Measurements from ENCODE around the gene MBNL2. TPM values are rescaled to one million over a fixed set of nuclear protein-coding genes. Genes with fewer than 3 reads are reported as not detected.

The MBNL2 gene
- total and polyA plus RNA-seq, 2 of the 13 experiments (the other 11 are each of a cell fraction or from before 2014, with no cell fraction given), result 30.8 to 59.0 TPM

DNA sequence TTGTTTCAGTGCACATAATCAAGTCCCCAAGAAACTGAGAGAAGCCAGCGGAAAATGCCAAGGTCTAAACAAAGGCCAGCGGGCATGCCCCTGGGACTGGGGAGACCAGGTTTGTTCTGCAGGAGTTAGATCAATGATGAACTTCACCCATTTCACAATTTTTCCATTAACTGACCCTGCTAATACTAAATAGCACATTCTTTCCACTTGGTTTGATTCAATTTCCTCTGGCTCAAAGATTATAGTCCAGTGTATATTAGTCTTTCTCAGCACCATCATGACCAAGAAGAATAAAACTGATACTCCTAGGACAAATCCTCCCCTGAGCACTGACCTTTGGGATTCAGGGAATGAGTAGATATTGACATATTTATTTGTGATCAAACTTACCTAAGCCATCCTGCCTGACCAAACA is 66.4 kb downstream of the MBNL2 start (continued):
- TF ChIP-seq, protein P1, sequence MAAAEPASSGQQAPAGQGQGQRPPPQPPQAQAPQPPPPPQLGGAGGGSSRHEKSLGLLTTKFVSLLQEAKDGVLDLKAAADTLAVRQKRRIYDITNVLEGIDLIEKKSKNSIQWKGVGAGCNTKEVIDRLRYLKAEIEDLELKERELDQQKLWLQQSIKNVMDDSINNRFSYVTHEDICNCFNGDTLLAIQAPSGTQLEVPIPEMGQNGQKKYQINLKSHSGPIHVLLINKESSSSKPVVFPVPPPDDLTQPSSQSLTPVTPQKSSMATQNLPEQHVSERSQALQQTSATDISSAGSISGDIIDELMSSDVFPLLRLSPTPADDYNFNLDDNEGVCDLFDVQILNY (CRISPR knock-in tag; conservative IDR thresholded peaks at IDR 0.05), result no peak
- TF ChIP-seq ZNF138 (CRISPR knock-in tag; IDR thresholded peaks at IDR 0.05; ENCODE audit: low read depth) (no peak), DPF2 (CRISPR knock-in tag; IDR thresholded peaks at IDR 0.05; ENCODE audit: borderline replicate concordance, low read depth) (no peak), ZNF121 (CRISPR knock-in tag; IDR thresholded peaks at IDR 0.05) (no peak), KLF13 (CRISPR knock-in tag; IDR thresholded peaks at IDR 0.05) (no peak), TAF1 (CRISPR knock-in tag; IDR thresholded peaks at IDR 0.05) (no peak), JDP2 (CRISPR knock-in tag; IDR thresholded peaks at IDR 0.05; ENCODE audit: borderline replicate concordance) (no peak), ZNF768 (CRISPR knock-in tag; IDR thresholded peaks at IDR 0.05) (no peak), RAD21 (CRISPR knock-in tag; IDR thresholded peaks at IDR 0.05) (0 out of 2 replicates have a peak, but pooled peaks have one; percentile 15), ZNF441 (CRISPR knock-in tag; IDR thresholded peaks at IDR 0.05; ENCODE audit: borderline replicate concordance) (no peak), IRX3 (CRISPR knock-in tag; IDR thresholded peaks at IDR 0.05; ENCODE audit: borderline replicate concordance, low read depth) (no peak), ZNF567 (CRISPR knock-in tag; IDR thresholded peaks at IDR 0.05; ENCODE audit: borderline replicate concordance) (no peak), ZNF101 (CRISPR knock-in tag; IDR thresholded peaks at IDR 0.05; ENCODE audit: borderline replicate concordance, low read depth) (no peak), POLR2AphosphoS5 (IDR thresholded peaks at IDR 0.05; ENCODE audit: low read depth, low read length) (no peak), SNAPC2 (CRISPR knock-in tag; IDR thresholded peaks at IDR 0.05) (no peak), SP4 (CRISPR knock-in tag; IDR thresholded peaks at IDR 0.05) (no peak), HMGA1 (CRISPR knock-in tag; conservative IDR thresholded peaks at IDR 0.05) (no peak), CEBPG (CRISPR knock-in tag; IDR thresholded peaks at IDR 0.05) (0 out of 2 replicates have a peak, but pooled peaks have one; percentile 21)
- TF ChIP-seq, protein P2, sequence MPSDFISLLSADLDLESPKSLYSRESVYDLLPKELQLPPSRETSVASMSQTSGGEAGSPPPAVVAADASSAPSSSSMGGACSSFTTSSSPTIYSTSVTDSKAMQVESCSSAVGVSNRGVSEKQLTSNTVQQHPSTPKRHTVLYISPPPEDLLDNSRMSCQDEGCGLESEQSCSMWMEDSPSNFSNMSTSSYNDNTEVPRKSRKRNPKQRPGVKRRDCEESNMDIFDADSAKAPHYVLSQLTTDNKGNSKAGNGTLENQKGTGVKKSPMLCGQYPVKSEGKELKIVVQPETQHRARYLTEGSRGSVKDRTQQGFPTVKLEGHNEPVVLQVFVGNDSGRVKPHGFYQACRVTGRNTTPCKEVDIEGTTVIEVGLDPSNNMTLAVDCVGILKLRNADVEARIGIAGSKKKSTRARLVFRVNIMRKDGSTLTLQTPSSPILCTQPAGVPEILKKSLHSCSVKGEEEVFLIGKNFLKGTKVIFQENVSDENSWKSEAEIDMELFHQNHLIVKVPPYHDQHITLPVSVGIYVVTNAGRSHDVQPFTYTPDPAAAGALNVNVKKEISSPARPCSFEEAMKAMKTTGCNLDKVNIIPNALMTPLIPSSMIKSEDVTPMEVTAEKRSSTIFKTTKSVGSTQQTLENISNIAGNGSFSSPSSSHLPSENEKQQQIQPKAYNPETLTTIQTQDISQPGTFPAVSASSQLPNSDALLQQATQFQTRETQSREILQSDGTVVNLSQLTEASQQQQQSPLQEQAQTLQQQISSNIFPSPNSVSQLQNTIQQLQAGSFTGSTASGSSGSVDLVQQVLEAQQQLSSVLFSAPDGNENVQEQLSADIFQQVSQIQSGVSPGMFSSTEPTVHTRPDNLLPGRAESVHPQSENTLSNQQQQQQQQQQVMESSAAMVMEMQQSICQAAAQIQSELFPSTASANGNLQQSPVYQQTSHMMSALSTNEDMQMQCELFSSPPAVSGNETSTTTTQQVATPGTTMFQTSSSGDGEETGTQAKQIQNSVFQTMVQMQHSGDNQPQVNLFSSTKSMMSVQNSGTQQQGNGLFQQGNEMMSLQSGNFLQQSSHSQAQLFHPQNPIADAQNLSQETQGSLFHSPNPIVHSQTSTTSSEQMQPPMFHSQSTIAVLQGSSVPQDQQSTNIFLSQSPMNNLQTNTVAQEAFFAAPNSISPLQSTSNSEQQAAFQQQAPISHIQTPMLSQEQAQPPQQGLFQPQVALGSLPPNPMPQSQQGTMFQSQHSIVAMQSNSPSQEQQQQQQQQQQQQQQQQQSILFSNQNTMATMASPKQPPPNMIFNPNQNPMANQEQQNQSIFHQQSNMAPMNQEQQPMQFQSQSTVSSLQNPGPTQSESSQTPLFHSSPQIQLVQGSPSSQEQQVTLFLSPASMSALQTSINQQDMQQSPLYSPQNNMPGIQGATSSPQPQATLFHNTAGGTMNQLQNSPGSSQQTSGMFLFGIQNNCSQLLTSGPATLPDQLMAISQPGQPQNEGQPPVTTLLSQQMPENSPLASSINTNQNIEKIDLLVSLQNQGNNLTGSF (CRISPR knock-in tag; IDR thresholded peaks at IDR 0.05), result no peak
- TF ChIP-seq, protein P3, sequence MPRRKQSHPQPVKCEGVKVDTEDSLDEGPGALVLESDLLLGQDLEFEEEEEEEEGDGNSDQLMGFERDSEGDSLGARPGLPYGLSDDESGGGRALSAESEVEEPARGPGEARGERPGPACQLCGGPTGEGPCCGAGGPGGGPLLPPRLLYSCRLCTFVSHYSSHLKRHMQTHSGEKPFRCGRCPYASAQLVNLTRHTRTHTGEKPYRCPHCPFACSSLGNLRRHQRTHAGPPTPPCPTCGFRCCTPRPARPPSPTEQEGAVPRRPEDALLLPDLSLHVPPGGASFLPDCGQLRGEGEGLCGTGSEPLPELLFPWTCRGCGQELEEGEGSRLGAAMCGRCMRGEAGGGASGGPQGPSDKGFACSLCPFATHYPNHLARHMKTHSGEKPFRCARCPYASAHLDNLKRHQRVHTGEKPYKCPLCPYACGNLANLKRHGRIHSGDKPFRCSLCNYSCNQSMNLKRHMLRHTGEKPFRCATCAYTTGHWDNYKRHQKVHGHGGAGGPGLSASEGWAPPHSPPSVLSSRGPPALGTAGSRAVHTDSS (CRISPR knock-in tag; conservative IDR thresholded peaks at IDR 0.05), result no peak
- TF ChIP-seq, protein P4, sequence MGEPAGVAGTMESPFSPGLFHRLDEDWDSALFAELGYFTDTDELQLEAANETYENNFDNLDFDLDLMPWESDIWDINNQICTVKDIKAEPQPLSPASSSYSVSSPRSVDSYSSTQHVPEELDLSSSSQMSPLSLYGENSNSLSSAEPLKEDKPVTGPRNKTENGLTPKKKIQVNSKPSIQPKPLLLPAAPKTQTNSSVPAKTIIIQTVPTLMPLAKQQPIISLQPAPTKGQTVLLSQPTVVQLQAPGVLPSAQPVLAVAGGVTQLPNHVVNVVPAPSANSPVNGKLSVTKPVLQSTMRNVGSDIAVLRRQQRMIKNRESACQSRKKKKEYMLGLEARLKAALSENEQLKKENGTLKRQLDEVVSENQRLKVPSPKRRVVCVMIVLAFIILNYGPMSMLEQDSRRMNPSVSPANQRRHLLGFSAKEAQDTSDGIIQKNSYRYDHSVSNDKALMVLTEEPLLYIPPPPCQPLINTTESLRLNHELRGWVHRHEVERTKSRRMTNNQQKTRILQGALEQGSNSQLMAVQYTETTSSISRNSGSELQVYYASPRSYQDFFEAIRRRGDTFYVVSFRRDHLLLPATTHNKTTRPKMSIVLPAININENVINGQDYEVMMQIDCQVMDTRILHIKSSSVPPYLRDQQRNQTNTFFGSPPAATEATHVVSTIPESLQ (CRISPR knock-in tag; conservative IDR thresholded peaks at IDR 0.05), result no peak
- TF ChIP-seq, protein P5, sequence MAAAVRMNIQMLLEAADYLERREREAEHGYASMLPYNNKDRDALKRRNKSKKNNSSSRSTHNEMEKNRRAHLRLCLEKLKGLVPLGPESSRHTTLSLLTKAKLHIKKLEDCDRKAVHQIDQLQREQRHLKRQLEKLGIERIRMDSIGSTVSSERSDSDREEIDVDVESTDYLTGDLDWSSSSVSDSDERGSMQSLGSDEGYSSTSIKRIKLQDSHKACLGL (CRISPR knock-in tag; IDR thresholded peaks at IDR 0.05), result no peak
